Hypothalamus (tissue), 51 donors: ENCODE data around the gene LRRC23.
A peak's percentile ranks its signal among the peaks of the same experiment; 100 is the strongest.

Source experiments
- DNase-seq, 51 donors: peaks; one replicate each; lab custom pipeline; 2025; lab: John Stamatoyannopoulos, UW

Gene LRRC23

DNA sequence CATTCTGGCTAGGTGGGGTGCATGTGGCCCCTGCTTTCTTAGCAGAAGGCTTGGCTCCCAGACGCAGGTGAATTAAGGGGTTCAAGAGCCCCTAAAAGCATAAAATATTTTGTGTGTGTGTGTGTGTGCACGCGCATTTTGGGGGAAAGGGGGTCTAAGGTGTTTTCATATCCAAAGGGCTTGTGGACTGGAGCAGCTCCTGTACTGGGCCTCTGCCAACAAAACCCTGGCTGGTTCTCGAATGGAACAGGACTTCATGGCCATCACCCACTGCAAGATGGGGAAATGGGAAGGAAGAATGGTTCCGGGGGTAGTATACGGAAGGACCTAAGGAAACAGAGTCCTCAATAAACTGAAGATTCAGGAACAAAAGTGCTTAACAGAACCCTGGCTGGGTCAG lies 19.2 kb downstream of the LRRC23 start:
- peak in 1 of 51 donors; percentile 46 for DNase-seq

DNA sequence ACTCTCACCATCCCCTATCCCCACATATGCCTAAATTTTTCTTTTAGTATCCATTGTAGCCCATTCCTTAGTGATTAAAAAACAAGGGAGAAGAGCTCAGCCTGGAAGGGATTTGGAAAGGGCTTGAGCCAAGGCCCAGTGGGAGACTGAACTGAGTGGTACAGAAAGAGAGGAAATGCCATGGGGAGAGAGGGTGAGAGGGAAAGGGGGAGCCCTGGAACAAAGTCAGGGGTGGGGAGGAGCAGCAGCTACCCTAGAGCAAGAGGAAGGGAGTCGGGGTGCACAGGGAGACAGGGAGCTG lies 20.6 kb downstream of the LRRC23 start:
- peak in 1 of 51 donors; percentile 62 for DNase-seq

DNA sequence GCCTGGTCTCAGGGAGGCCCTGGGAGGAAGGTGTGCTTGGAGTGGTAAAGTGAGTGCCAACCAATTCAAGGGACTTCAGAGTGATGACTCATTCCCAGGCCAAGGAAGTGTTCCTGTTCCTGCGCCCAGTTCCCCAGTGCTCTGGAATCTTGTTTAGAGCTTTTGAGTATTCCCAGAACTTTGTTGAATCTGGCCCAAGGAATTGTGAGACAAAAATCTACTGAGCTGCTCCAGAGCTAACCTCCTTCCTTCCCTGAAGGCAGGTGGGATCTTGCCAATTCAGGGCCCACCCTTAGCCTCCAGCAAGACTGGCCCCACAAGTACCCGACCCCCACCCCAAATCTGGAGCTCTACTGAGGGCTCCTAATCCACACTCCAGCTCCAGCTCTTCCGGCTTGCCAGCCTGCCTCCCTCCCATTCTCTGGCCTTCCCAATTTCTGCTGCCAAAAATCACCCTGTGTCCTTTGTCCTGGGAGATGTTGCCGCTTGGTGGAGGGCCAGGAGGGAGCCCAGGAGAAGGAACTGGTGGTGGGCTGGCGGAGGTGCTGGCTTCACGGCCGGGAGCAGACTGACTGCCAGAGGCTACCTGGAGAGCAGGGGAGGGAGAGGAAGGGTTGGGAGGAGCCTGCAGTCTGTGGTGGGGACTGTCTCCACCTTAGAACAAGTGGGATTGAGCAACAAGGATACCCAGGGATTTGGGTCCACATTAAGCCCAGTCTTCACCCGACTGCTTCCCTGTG lies 21.1 kb downstream of the LRRC23 start:
- DNase-seq, result peak in 42 of 51 donors; percentile 26 to 84 (median 62)

DNA sequence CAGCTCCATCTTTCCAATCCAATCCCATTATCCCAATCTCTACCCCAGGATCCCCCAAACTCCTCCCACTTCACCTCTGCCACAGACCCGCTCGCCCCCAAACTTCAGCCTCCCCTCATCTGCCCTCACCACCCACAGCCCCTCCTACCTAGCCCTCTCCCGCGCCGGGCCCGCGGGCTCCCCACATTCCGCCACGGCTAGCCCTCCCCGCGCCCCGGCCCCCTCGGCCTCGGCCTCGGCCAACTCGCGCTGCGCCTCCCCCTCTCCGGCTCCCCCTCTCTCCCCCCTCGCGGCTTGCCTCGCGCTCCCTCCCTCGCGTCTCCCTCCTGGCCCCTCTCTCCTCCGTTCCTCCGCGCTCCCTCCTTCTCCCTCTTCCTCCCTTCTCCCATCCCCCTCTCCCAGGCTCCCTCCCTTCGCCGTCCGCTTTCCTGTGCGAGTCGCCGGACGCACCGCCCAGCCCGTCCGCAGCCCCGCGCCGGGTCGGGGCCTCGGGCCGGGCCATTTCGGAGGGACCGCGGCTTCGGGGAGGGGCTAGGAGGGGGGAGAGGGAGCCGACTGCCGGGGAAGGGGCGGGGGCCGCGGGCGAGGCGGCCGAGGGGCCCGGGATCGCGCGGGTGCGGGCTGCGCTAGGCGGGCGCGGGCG lies 22.9 kb downstream of the LRRC23 start, which contains the start of gene ATN1:
Gene ATN1, plus strand, starts transcription at position 581 of the 643 bp plus-strand sequence. CDS start 6,043 bp downstream, outside the sequence.
- peak in 48 of 51 donors; percentile 43 to 90 (median 76) for DNase-seq

DNA sequence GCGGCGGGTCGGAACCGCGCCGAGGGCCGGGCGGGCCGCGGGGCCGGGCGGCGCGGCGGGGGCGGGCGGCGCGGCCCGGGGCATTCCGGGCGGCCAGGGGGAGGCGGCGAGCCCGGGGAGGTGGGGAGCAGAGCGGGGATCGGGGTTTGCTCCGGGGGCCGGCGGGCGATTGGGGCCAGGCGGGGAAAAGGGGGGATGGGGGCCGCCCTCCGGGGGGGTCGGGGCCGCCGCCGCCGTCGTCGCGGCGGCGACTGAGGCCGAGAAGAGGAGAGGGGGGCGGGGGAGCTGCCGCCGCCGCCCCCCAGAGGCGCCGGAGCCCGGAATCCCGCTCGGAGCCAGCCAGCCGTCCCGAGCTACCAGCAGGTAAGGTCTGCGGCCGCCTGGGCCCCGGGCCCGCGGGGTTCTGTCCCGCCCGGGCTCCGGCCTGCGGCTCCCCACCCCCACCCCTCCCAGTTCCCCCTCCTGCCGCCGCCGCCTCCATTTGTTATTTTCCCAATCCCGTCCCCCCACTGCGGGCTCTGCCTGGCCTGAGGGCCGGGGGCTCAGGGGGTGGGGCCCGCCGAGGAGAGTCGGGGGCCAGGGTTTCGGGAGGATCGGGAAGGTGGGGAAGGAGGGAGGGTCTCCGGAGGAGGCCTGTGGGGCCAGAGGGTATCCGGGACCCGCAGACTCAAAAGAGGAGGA lies 23.5 kb downstream of the LRRC23 start:
- DNase-seq, result peak in 15 of 51 donors; percentile 24 to 78 (median 41)

DNA sequence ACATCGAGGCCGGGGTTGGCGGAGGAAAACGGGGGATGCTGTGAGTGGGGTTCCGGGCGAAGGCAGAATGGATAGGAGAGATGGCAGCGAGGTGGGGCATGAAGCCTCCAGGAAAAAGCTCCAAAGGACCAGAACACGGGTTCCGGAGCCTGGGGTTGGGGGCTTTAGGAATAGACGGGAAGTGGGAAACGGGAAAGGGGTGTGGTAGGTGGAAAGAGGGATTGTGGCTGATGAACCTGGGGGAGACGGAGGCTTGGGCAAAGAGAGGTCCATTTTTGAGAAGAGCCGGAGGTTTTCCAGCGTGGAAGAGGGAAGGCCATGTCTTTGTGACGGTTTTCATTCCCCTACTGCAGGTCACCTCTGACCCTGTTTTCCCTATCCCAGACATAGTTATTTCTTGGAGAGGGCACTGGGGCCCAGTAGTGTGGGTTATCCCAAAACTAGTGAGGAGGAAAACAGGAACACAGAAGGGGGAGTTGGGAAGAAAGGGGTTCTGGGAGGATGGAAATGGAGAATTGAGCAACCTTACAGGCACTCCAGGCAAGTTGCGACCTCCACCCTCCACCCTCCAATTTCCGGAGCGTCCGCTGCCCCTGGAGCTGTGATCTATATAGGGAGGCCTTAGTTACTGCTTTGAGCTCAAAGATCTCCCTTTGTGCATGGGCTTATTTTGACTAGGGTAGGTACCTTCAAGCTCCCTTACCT lies 24.2 kb downstream of the LRRC23 start:
- peak in 3 of 51 donors; percentile 37 to 59 (median 41) for DNase-seq

GRCh38 chr12:6929466-6930452 lies 25.1 kb downstream of the LRRC23 start:
- no peak for DNase-seq

GRCh38 chr12:6932766-6933165 lies 28.1 kb downstream of the LRRC23 start:
- no peak for DNase-seq

GRCh38 chr12:6934110-6934509 lies 29.5 kb downstream of the LRRC23 start:
- DNase-seq, result peak in 1 of 51 donors; percentile 16

- no peak for DNase-seq
Observed at GRCh38 chr12:6935371-6936193, 31.0 kb downstream of the LRRC23 start.

- DNase-seq, result no peak
Observed at GRCh38 chr12:6936194-6936635, 31.6 kb downstream of the LRRC23 start.

DNA sequence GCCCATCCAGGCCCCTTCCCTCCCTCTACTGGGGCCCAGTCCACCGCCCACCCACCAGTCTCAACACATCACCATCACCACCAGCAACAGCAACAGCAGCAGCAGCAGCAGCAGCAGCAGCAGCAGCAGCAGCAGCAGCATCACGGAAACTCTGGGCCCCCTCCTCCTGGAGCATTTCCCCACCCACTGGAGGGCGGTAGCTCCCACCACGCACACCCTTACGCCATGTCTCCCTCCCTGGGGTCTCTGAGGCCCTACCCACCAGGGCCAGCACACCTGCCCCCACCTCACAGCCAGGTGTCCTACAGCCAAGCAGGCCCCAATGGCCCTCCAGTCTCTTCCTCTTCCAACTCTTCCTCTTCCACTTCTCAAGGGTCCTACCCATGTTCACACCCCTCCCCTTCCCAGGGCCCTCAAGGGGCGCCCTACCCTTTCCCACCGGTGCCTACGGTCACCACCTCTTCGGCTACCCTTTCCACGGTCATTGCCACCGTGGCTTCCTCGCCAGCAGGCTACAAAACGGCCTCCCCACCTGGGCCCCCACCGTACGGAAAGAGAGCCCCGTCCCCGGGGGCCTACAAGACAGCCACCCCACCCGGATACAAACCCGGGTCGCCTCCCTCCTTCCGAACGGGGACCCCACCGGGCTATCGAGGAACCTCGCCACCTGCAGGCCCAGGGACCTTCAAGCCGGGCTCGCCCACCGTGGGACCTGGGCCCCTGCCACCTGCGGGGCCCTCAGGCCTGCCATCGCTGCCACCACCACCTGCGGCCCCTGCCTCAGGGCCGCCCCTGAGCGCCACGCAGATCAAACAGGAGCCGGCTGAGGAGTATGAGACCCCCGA lies 32.2 kb downstream of the LRRC23 start:
- peak in 5 of 51 donors; percentile 16 to 70 (median 30) for DNase-seq

GRCh38 chr12:6937481-6938352 lies 33.1 kb downstream of the LRRC23 start:
- peak in 50 of 51 donors; percentile 35 to 93 (median 86) for DNase-seq

GRCh38 chr12:6938353-6939190 lies 34.0 kb downstream of the LRRC23 start:
- DNase-seq, result no peak

DNA sequence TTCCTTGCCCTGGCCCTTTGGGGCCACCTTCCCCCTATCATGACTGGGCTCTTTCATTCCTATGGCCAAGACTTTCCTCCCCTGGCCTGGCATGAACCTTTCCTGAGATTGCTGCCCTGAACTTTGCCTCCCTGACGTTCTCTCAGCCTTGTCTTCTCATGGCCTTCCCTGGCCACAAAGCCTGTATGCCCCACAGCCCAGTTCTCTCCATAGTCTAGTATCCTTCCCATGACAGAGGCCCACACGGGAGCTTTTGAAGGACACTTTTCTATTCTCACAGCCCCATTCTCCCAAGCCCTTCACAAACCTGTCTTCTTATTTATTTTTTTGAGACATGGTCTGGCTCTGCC lies 34.5 kb downstream of the LRRC23 start:
- no peak for DNase-seq

- DNase-seq, result peak in 1 of 51 donors; percentile 29
Observed at GRCh38 chr12:6941267-6941666, 36.6 kb downstream of the LRRC23 start.
